Raji (cell line): Measurements from ENCODE around the gene ZNF70.

Experiments used
- POLR2A ChIP-seq: IDR thresholded peaks from 2 replicates; pipeline ENCODE4 v1.6.1; 2011; ENCODE audit warnings: low read depth, low read length, control low read depth; ENCODE audit not compliant: insufficient read depth

Gene ZNF70

DNA sequence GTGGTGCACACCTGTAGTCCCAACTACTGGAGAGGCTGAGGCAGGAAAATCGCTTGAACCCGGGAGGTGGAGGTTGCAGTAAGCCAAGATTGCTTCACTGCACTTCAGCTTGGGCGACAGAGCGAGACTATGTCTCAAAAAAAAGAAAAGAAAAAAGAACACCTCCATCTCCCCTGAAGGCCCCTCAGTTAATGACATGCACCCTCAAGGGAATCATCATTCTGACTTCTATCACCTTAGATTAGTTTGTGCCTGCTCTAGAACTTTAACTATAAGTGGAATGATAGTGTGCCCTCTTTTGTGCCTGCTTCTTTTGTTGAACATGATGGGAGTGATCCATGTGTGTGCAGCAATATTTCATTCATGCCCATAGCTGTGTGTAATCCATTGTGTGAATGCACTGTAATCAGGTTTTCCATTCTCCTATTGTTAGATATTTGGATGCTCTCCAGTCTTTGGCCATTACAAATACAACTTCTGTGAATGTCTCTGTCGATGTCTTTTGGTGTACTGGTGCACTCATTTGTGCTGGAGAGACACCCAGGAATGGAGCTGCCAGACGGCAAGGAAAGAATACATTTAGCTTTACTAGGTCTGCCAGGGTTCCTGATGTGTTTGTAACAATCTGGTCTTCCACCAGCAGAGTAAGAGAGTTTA, 4.2 kb upstream of the ZNF70 start:
- TF ChIP-seq POLR2A: no peak

DNA sequence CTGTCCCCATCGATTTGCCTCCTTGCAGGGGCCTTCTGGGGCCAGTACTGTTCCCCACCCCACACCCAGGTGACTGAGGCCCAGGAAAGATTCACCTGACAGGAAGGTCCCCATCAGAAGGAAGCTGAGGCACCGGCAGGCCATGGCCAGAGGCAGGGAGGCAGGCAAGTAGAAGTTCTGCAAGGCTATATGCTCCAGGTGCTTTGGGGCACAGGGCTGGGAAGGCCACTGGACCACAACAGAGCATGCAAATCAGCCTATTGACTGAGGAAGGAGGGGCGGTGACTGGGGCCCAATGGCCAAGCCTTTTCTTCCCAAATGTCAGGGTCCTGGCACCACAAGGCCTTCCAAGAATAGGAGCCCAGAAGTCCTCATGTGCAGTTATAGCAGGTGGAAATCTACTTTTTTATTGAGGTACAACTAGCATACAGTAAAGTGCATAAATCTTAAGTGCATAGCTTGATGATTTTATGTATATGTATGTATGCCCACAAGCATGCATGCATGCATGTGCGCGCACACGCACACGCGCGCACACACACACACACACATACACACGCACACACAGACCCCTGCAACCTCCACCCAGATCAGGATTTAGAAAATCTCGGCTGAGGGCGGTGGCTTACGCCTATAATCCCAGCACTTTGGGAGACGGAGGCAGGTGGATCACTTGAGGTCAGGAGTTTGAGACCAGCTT, 3.5 kb upstream of the ZNF70 start, which contains the start of gene VPREB3:
VPREB3 (minus strand) TSS at position 206 of the 700 bp plus-strand sequence; CDS start at position 144, 62 bp downstream.
- TF ChIP-seq POLR2A: peak; percentile 83

DNA sequence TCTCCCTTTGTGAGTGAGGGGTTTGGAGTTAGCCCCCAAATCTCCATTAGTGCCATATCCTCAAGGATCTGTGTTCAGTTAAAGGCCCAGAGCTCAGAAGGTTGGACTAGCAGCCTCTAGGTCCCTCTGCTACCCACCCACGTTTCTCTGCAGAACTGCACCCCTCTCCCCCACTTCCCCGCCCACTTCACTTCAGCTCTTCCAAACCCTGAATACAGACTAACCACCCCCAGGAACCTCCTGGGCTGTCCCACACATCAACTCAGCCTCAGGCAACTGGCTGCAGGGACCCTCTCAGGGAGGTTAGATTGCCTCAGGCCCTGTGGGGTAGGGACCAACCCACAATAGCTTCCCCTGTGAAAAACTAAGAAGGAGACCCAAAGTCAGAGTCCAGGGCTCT, 2.5 kb upstream of the ZNF70 start:
- TF ChIP-seq POLR2A: no peak

DNA sequence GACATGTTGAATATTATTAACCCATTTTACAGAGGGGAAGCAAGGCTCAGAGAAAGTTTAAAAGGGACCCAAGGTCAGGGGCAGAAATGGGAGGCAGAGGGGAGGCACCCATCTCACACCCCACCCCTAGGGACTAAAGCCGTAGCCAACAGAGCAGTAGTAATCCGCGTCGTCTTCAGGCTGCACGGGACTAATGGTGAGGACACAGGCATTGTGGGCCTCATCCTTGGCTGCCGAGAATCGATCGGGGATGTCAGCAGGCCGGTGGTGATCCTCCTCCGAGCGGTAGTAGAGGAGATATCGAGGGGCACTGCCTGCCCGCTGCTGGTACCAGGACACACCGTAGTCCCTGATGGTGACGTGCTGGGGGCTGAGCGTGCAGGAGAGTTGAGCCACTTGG, 1.8 kb upstream of the ZNF70 start:
- TF ChIP-seq POLR2A: peak; percentile 78

DNA sequence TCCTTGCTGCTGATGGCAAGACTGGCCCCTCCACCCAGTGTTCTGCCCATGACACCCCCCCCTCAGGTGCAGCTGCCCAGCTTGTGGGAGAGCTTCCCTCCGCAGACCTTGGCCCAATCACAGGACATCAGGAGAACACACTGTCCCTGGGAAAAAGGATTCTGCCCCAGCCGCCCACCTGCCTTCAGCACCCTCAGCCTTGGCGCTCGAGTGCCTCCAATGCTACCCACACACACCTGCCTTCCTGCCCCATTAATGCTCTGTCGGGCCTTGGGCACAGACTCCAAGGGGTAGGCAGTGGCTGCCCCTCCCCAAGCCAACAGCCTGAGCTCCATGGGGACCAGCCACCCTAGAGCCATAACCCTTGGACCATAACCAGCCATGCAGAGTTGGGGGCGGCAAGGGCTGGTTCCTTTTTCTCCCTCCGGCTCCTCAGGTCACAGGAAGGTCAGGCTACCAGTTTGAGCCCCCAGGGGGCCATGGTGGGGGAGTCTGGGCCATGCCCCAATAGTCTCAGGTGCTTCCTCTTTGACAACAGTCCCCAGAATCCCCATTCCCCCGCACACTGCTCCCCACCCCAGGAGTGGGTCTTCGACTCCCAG, 1.3 kb upstream of the ZNF70 start:
- TF ChIP-seq POLR2A: peak; percentile 64

- TF ChIP-seq POLR2A: peak; percentile 42
These were observed 607 bp upstream of the ZNF70 start for GRCh38 chr22:23751441-23751996.

- no peak for TF ChIP-seq POLR2A
These were observed 572 bp downstream of the ZNF70 start for GRCh38 chr22:23750367-23750713.

GRCh38 chr22:23749841-23750301, 1.0 kb downstream of the ZNF70 start:
- no peak for TF ChIP-seq POLR2A

- no peak for TF ChIP-seq POLR2A
These were observed 5.1 kb downstream of the ZNF70 start for GRCh38 chr22:23745791-23746190.

DNA sequence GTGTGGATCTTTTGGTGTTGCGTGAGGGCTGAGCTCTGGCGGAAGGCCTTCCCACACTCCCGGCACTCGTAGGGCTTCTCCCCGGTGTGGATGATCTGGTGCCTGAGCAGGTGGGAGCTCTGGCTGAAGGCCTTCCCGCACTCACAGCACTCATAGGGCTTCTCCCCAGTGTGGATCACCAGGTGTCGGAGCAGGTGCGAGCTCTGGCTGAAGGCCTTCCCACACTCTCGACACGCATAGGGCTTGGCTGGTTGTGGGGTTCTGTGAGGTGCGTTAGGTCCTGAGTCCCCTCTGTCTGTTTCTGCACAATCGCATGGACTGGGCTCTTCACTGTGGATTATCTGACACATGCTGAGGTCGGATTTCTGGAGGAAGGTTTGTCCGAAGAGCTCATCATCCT, 6.4 kb downstream of the ZNF70 start:
- no peak for TF ChIP-seq POLR2A

- TF ChIP-seq POLR2A: no peak
These were observed 6.9 kb downstream of the ZNF70 start for GRCh38 chr22:23744001-23744400.

GRCh38 chr22:23743303-23743705, 7.6 kb downstream of the ZNF70 start:
- TF ChIP-seq POLR2A: no peak

DNA sequence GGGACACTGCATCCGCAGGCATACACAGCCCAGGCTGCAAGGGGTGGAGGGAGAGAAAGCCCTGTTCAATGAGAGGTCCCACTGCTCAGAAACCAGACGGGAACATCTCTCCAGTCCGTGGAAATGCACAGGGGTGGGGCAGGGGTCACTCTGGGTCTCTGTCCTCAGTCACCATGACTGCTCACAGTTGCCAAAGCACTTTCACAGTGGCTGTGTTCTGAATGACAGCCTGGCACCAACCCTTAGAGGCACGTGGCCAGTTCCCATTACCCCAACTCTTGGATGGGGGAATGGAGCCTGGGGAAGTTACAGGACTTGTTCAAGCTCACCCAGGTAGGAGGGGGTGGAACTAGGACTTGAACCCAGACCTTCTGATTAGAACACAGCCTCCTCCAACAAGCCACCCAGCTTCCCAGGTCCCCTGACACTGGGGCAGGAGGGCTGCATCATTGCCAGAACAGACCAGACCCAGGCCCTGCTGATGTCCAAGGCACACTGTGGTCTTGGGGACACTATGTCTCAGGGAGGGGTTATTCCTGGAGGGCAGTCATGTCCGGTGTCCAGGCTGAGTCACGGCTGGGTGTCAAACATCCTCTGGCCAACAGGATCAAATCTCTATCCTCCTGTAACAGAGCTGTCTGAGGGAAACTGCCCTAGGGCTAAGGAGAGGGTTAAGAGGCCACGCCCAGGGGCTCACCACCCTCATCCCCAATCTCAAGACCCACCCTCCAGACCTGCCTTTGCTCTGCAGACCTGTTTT, 8.2 kb downstream of the ZNF70 start:
- no peak for TF ChIP-seq POLR2A

GRCh38 chr22:23737696-23738095, 13.2 kb downstream of the ZNF70 start:
- no peak for TF ChIP-seq POLR2A

DNA sequence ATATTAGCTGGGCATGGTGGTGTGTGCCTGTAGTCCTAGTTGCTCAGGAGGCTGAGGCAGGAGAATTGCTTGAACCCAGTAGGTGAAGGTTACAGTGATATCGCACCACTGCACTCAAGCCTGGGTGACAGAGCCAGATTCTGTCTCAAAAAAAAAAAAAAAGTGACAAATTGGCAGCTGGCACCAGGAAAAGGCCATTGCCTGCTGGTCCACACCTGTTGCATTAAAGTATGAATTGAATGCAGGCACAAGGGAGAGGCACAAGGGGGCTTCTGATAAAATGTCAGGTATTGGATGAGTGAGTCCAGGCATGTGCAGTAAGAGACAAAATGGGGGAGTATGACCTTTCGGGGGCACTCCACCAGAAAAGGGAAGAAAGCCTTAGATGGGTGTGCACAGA, 28.2 kb downstream of the ZNF70 start:
- no peak for TF ChIP-seq POLR2A

GRCh38 chr22:23722160-23722559, 28.8 kb downstream of the ZNF70 start:
- TF ChIP-seq POLR2A: no peak

DNA sequence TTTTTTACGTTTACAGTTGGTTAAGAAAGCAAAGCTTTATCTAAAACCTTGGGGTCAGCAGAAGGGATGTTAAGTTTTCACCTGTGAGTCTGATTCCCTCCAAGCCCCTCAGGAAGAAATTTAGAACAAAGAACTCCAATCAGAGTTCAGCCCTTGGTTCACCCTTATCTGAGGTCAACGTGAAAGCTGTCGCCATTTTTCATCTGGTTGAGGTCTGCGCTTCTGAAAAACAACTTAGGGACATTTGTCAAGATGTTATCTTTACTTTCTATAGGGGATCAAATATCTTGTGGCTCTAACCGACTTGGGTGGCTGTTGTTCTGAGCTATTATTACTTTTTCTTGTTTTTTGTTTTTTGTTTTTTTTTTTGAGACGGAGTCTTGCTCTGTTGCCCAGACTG, 30.1 kb downstream of the ZNF70 start:
- no peak for TF ChIP-seq POLR2A
